ENCODE measurements around the gene MSI2.

GRCh38 chr17:57416369-57416768 lies 160.0 kb downstream of the MSI2 start:
- TF ChIP-seq EZH2phosphoT487 (IDR thresholded peaks at IDR 0.05; ENCODE audit: insufficient read depth, low read depth): no peak
- TF ChIP-seq EZH2 (IDR thresholded peaks at IDR 0.05; ENCODE audit: insufficient read depth, poor library complexity, severe bottlenecking): no peak

Measured in GM23248 (cell line).